Stimulated activated CD4-positive, alpha-beta T cell treated with anti-CD3 and anti-CD28 coated beads, Interleukin-2, amount 100 ng/mL, for 48 hours (primary cell): ENCODE data around the gene GLB1L.
"Not testable (repeated sequence)": the region's sequence is repeated elsewhere in the genome, so short reads cannot be mapped to it uniquely, and the experiment has no call there.

ENCODE experiments used
- DNase-seq, 2 donors: peaks; one replicate each; pipeline ENCODE4 v3.0.0-alpha.2; 2020

The GLB1L gene

DNA sequence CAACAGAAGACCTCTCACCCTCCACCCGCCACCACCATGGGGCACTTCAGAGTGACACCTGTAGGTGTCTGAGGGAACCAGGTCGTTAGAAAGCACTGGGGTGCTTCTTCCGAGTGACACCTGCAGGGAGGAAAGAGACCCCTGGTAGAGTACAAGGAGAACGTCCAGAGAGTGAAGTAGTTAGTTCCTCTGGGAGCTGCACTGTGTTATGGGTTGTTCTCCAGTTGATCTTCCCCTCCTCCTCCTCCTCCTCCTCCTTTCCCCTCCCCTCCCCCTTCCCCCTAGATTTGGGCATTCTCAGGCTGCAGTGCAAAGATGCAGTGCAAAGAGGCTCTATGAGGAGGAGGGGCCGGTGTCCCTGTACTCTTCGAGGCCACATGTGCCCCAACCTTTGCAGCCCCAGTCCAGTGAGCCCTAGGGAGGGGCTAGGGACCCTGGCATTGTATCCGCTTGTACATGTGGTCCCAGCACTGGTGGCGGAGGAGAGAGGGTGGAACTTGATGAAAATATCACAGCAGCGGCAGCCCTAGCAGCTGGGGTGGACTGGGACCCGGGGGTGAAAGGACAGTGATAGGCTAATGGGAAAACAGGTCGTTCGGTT lies 34.8 kb upstream of the GLB1L start:
- DNase-seq: no peak

- peak; percentile 97 to 98 for DNase-seq
Measured at GRCh38 chr2:219279151-219279915, 34.1 kb upstream of the GLB1L start, which contains the start of gene DNAJB2. DNAJB2 (plus strand) TSS chr2:219279366; CDS start chr2:219279834, 468 bp downstream.

DNA sequence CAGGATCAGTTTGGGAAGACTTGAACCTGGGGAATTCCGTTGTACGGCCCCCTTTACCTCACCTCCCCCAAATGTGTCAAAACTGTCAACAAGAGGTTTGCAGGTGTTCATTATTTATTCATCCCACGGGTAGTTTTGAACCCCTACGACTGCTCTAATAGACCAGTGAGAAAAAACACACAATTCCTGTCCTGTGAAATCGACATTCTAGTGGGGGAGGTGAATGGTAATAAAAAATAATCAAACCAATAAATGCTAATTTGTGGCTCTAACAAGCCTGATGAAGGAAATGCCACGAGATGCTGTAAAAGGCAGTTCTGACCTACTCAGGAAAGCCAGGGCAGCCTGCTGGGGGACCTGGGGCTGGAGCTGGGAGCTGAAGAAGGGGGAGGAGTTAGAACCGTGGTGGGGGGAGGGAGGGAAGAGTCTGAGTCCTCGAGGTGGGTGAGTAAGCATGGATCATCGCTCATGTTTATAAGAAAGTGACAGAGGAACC lies 33.5 kb upstream of the GLB1L start:
- DNase-seq: no peak

DNA sequence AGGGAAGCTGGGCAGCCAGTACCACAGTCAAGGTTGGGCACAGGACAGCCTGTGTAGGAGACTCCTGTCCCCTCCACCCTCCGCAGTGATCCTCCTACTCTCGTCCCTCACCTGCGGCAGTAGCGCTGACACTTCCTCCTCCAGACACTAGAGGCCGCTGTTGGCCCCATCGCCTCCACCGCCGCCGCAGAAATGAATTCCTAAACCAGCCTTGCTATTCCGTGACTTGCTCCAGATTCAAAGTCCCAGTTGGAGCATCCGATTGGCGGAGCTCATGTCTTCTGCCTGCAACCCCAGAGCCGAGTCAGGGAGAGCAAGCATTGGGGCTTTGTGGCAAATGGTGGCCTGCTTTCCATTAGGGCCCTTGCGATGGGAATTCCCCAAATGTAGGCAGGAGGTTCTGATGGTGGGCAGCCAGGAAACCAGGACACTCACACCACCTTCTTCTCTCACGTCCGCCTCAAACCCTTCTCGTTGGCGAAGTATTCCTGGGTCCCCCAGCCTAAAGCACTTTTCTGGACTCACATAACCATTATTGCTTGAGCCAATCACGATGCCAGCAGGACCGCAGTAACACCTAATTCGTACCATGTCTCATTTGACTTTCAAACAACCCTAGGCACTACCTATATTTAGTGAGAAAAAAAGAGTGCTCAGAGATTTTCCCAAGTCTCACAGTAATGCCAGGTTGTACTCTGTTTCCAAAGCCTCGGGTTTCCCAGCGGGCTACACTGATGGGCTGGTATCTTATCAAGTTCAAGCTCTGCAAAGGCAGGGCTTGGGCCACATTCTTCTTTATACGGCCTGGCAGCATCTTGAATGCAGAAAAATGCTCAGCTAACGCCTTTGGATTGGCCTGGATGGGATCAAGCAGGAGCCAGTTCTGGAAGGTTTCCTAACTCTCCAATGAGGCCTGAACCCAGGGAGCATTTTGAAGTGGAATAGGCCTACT lies 32.7 kb upstream of the GLB1L start:
- DNase-seq: peak; percentile 78

- no peak for DNase-seq
Measured at GRCh38 chr2:219274361-219274921, 29.2 kb upstream of the GLB1L start.

DNA sequence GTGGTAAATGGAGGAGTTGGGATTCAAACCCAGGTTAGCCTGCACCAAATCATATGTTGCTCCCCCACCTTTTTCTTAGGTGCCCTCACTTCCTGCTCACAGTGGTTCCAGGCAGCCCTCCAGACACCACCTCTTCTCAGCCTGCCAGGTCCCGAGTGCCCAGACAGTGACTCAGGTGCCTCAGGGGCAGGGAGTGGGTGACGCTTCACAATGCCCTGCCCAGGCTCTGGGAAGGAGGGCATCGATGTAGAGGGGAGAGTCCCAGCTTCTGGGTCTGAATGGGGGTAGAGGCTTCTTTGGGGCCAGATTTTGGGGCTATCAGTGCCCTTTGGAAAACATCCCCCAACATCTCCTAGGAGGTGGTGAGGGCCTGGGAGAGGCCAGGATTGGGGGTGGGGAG lies 28.7 kb upstream of the GLB1L start:
- no peak for DNase-seq

- no peak for DNase-seq
Measured at GRCh38 chr2:219272995-219273394, 27.8 kb upstream of the GLB1L start.

GRCh38 chr2:219272356-219272755 lies 27.1 kb upstream of the GLB1L start:
- DNase-seq: no peak

- DNase-seq: no peak
Measured at GRCh38 chr2:219271021-219271420, 25.8 kb upstream of the GLB1L start.

GRCh38 chr2:219270055-219270372 lies 24.8 kb upstream of the GLB1L start:
- no peak for DNase-seq

DNA sequence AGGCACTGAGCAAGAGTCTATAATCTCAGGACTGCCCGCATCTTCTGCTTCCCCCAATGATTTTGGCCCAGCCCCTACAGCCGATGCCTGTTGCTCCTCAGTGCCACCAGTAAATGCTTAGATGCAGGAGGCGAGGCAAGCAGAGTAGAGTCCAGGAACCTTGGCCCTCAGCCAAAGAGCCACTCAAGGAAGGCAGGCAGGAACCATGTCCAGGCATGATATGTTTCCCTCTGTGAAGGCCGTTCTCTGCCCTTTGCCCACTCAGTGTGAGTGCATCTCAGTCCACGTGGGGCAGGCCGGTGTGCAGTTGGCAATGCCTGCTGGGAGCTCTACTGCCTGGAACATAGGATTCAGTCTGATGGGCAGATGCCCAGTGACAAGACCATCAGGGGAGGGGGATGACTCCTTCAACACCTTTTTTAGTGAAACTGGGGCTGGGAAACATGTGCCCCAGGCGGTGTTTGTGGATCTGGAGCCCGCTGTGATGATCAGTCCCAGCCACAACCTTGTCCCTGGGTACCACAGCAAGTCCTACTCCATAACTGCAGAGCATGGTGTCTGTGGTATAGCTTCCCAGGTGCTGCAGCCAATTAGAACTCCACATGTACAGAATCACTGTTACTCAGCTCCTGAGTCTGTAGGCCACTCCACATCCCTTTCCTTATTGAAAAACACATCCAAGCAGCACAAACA lies 24.3 kb upstream of the GLB1L start:
- DNase-seq: no peak

GRCh38 chr2:219268294-219268693 lies 23.1 kb upstream of the GLB1L start:
- DNase-seq: no peak

DNA sequence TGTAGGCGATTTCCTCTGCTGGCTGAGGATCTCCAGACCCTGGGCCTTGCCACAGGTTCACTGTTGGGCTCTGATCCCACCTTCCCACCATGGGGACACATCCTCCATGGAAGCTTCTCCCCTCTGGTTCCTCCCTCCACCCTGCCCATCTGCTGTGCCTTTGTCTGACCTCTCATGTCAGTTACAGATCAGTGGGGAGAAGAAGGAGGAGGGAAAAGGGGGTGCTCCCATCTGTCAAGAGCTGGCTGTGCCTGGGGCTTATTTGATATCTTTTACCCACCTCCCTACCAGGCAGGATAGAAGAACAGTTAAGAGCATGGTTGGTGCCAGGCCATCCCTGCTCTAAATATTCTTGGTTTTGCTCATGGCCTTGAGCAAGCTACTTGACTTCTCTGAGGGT lies 21.6 kb upstream of the GLB1L start:
- DNase-seq: no peak

GRCh38 chr2:219266232-219266631 lies 21.0 kb upstream of the GLB1L start:
- no peak for DNase-seq

GRCh38 chr2:219261024-219261855 lies 16.0 kb upstream of the GLB1L start:
- no peak for DNase-seq

DNA sequence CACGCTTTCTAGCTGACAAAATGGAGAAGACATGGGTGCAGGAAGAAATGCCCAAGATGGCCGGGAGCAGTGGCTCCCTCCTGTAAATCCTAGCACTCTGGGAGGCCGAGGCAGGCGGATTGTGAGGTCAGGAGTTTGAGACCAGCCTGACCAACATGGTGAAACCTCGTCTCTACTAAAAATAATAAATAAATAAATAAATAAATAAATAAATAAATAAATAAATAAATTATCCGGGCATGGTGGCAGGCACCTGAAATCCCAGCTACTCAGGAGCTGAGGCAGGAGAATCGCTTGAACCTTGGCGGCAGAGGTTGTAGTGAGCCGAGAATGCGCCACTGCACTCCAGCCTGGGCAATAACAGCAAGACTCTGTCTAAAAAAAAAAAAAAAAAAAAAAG lies 13.7 kb upstream of the GLB1L start:
- not testable (repeated sequence) for DNase-seq

DNA sequence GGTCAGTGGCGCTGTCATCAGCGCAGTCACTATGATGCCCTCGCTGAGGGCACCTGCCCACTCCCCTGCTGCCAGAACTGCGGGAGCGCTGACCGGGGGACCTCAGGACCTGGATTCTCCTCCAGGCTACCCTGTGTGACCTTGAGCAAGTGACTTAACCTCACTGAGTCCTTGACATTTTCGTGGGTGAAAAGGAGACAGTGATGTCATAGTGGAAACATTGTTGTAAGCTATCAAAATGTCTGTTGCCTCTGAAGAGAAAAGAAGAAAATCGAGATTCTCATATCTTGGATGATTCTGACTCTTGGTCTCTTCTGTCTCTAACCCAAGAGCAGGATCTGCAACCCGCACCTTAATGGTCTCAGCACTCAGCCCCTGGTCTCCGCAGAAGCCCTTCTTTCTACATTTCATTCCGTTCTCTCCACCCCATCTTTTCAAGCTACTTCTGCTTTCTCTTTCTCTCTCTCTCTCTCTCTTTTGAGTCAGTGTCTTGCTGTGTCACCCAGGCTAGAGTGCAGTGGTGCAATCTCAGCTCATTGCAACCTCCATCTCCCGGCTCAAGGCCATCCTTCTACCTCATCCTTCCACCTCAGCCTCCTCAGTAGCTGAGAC lies 9.5 kb upstream of the GLB1L start:
- peak in 1 of 2 donors; percentile 32 for DNase-seq

GRCh38 chr2:219253753-219254589 lies 8.7 kb upstream of the GLB1L start, which contains the start of gene TUBA4A:
TUBA4A (minus strand) TSS chr2:219253918; CDS start chr2:219253858, 60 bp downstream.
- peak; percentile 81 to 88 for DNase-seq

- peak; percentile 39 to 52 for DNase-seq
Measured at GRCh38 chr2:219252900-219253752, 7.9 kb upstream of the GLB1L start, which contains the start of gene TUBA4B. TUBA4B (plus strand) TSS chr2:219253243; CDS start chr2:219253408, 165 bp downstream.
